ENCODE measurements around the gene PDSS2.

Gene PDSS2

GRCh38 chr6:107337191-107337741, 122.1 kb downstream of the PDSS2 start:
- Histone ChIP-seq H3K9me3 (ENCODE audit: control insufficient read depth, insufficient read depth, low read length) (no peaks in the 10 kb centered on the region), H3K27me3 (ENCODE audit: control insufficient read depth, low read length) (no peaks in the 10 kb centered on the region), H3K79me2 (ENCODE audit: control insufficient read depth, low read length) (no peaks in the 10 kb centered on the region), H3K4me3 (ENCODE audit: low read length) (no peak overlapping the region), H3K36me3 (ENCODE audit: control insufficient read depth, low read length) (no peaks in the 10 kb centered on the region), H3K4me1 (ENCODE audit: control insufficient read depth, low read length) (no peaks in the 10 kb centered on the region), H3K4me2 (ENCODE audit: low read length) (no peak overlapping the region), H4K20me1 (ENCODE audit: control insufficient read depth, insufficient read depth, low read depth, low read length) (no peaks in the 10 kb centered on the region), H3K9me2 (replicated peaks; ENCODE audit: control insufficient read depth, low read length) (no peaks in the 10 kb centered on the region), H3F3A (ENCODE audit: control insufficient read depth, insufficient read depth) (no peaks in the 10 kb centered on the region), H3K27ac (ENCODE audit: low read depth, low read length) (no peak overlapping the region)
- TF ChIP-seq CTCF (IDR thresholded peaks at IDR 0.05; ENCODE audit: low read depth, low read length, poor library complexity, severe bottlenecking) (no peak), EZH2phosphoT487 (IDR thresholded peaks at IDR 0.05; ENCODE audit: borderline replicate concordance, low read length) (no peak)

GRCh38 chr6:107334026-107334425, 125.3 kb downstream of the PDSS2 start:
- no peaks in the 10 kb centered on the region for H3K9me2 ChIP-seq (replicated peaks; ENCODE audit: control insufficient read depth, low read length)
- H3K27ac ChIP-seq (ENCODE audit: low read depth, low read length) = no peak overlapping the region
- TF ChIP-seq EZH2phosphoT487 (IDR thresholded peaks at IDR 0.05; ENCODE audit: borderline replicate concordance, low read length) (no peak), CTCF (IDR thresholded peaks at IDR 0.05; ENCODE audit: low read depth, low read length, poor library complexity, severe bottlenecking) (no peak)
- H3K4me3 ChIP-seq (ENCODE audit: low read length) = no peak overlapping the region
- no peaks in the 10 kb centered on the region for H3K79me2 ChIP-seq (ENCODE audit: control insufficient read depth, low read length)
- H3F3A ChIP-seq (ENCODE audit: control insufficient read depth, insufficient read depth) = no peaks in the 10 kb centered on the region
- H3K27me3 ChIP-seq (ENCODE audit: control insufficient read depth, low read length) = no peaks in the 10 kb centered on the region
- no peak overlapping the region for H3K4me2 ChIP-seq (ENCODE audit: low read length)
- H3K36me3 ChIP-seq (ENCODE audit: control insufficient read depth, low read length) = no peaks in the 10 kb centered on the region
- H3K4me1 ChIP-seq (ENCODE audit: control insufficient read depth, low read length) = peaks cover 13% of the 10 kb centered on the region
- H3K9me3 ChIP-seq (ENCODE audit: control insufficient read depth, insufficient read depth, low read length) = no peaks in the 10 kb centered on the region
- no peaks in the 10 kb centered on the region for H4K20me1 ChIP-seq (ENCODE audit: control insufficient read depth, insufficient read depth, low read depth, low read length)

- H3K27ac ChIP-seq (ENCODE audit: low read depth, low read length) = no peak overlapping the region
- no peaks in the 10 kb centered on the region for H3K36me3 ChIP-seq (ENCODE audit: control insufficient read depth, low read length)
- no peak overlapping the region for H3K4me2 ChIP-seq (ENCODE audit: low read length)
- no peaks in the 10 kb centered on the region for H3K27me3 ChIP-seq (ENCODE audit: control insufficient read depth, low read length)
- no peaks in the 10 kb centered on the region for H4K20me1 ChIP-seq (ENCODE audit: control insufficient read depth, insufficient read depth, low read depth, low read length)
- H3F3A ChIP-seq (ENCODE audit: control insufficient read depth, insufficient read depth) = no peaks in the 10 kb centered on the region
- no peak for TF ChIP-seq CTCF (IDR thresholded peaks at IDR 0.05; ENCODE audit: low read depth, low read length, poor library complexity, severe bottlenecking)
- no peak for TF ChIP-seq EZH2phosphoT487 (IDR thresholded peaks at IDR 0.05; ENCODE audit: borderline replicate concordance, low read length)
- no peak overlapping the region for H3K4me3 ChIP-seq (ENCODE audit: low read length)
- no peaks in the 10 kb centered on the region for H3K79me2 ChIP-seq (ENCODE audit: control insufficient read depth, low read length)
- no peaks in the 10 kb centered on the region for H3K9me2 ChIP-seq (replicated peaks; ENCODE audit: control insufficient read depth, low read length)
- H3K4me1 ChIP-seq (ENCODE audit: control insufficient read depth, low read length) = peaks cover 13% of the 10 kb centered on the region
- no peaks in the 10 kb centered on the region for H3K9me3 ChIP-seq (ENCODE audit: control insufficient read depth, insufficient read depth, low read length)
Measured at GRCh38 chr6:107333491-107333890, 125.9 kb downstream of the PDSS2 start.

Measured in DOHH2 (cell line).